NOMO-1 treated with DMSO at 0.1 percent for 48 hours (cell line): ENCODE measurements around the gene CDC45.

Experiments
- DNase-seq: peaks from one replicate; lab custom pipeline; 2025; ENCODE audit not compliant: unreplicated experiment; lab: John Stamatoyannopoulos, UW

The CDC45 gene

DNA sequence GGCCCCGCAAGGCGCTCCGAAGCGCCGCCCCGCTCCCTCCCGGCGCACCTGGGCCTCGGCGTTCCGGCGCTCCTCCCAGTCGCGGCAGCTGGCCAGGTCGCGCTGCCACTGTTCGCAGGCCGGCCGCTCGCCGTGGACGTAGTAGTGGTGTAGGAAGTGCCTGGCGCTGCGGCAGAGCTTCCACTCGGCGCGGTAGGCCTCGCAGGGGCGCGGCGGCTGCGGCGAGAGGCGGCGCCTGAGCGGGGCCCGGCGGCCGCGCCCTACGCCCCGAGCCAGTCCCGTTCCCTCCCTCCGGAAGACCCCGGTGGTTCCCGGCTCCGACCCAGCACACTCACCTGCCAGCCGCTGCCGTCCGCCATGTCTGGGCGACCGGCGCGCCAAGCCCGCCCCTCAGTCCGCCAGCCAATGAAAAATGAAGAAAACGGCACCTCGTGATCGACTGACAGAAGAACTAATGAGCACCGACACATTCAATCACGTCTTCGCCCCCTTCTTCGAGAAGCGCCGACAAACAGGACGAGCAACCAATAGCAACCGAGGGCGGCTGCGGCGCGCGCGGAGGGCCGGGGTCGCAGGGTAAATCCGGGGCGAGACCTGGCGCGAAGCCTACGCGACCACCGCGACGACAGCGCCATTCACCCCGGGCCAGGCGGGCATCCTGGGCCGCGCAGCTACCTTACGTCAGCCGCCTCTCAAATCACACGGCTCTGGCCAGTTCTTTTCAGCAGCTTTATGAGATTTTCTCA lies 32.2 kb upstream of the CDC45 start, which contains the start of gene C22orf39:
TSS of gene C22orf39 (minus strand) at position 382 of the 746 bp plus-strand sequence. CDS start at position 359, 23 bp downstream.
- peak; percentile 93 for DNase-seq

DNA sequence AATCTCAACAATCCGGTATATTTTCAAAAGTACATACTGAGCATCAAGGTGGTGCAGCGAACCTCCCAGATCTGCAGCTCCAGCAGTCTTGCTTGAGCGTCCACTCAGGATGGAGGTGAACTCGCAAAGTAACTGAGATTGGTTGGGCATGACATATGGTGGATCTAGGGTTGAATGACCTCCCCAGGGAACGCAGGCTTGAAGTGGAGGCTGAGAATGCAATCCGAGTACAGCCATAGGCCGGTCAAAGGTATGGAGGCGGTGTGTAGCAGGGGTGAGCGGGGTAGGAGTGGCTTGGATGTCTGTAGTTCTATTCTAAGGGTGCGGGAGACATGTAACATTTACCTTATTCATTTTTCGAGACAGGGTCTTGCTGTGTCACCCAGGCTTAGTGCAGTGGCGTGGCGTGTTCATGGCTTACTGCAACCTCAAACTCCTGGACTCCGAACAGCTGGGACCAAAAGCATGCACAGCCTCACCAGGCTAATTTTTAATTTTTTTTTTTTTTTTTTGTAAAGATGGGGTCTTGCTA lies 31.6 kb upstream of the CDC45 start:
- DNase-seq: no peak

DNA sequence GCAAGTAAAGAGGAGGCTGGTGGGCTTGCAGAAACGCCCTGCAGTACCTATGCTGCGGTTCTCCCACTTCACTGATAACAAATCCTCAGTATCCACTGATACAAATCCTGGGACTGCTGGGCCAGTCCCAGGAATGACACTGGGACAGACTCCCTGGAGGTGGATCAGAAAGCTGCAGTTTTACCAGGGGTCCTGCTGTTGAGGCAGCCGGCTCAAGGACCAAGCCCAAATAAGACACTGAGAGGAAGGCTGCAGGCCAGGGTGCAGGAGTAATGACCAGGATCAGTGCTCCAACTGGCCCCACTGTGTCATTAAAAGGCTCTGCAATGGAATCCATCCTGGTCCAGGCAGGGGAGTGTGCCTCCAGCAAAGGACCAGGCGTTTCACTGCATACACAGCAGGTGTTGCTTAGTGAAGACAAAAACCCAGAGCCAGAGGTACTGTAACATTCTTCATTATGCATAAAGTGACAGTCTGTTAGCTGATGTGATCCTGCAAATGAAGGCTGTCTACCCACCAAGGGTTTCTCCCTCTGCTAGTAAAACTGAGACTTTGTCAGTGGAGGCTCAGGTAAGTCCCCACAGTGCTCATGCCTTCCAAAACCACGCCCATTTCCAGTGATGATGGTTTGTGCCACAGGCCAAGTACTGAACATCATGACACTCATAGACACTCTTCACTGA lies 30.8 kb upstream of the CDC45 start:
- DNase-seq: no peak

DNA sequence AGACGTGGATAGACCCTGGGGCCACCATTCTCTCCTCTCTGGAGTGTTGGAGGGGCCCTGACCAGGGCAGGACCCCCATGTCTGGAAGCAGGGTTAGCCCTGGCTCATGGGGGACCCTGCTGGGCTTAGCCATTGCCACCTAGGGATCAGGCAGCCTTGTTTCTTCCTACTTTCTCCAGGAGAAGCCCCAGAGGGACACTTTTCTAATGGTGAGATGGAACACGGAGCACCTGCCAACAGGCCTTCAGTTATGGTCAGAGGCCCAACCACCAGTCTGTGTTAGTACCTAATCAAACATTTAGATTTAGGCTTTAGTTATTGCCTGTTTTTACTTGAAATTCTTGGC lies 30.3 kb upstream of the CDC45 start:
- DNase-seq: no peak

DNA sequence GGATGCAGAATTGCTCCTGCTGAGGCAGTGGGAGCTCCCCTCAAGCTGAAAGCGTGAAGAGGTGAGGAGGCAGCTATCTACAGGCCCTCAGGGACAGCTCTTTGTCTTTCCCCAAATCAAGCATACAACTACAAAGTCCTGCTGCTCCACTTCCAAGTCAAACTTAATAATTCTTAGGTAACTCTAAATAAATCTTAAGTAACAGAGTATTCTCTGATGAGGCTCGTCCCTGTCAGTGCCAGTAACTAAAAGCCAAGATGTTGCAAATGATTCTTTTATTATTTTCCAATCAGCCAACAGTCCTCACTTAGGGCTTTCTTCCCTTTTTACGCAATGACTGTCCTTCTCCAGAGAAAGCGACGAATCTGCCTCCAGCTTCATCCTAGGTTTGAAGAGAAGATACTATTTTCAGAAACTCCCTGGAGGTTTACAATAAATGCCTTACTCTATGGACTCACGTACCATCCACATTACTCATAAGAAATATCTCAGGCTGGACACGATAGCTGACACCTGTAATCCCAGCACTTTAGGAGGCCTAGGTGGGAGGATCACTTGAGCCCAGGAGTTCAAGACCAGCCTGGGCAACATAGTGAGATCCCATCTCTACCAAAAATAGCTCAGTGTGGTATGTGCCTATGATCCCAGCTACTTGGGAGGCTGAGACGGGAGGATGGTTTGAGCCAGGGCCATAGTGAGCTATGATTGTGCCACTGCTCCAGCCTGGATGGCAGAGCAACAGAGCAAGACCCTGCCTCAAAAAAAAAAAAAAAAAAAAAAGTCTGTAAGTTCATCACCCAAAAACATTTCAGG lies 29.2 kb upstream of the CDC45 start:
- no peak for DNase-seq

DNA sequence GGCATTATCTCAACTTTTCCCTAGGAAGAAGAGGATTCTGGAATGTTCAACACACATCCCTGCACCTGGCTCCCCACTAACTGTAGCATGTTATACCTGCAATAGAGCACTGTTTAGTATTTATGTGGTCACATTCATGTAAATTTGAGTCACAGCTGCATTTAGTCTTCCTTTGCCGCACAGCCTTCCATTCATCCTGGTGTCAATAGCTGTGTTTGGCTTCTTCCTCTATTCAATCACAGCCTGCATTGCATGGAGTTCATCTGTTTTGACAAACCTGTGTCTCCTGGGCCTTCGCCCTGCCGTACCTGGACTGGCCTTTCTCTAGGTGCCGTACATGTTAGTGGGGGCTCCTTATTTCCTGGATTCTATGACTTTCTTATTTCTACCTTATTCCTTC lies 28.1 kb upstream of the CDC45 start:
- DNase-seq: no peak

DNA sequence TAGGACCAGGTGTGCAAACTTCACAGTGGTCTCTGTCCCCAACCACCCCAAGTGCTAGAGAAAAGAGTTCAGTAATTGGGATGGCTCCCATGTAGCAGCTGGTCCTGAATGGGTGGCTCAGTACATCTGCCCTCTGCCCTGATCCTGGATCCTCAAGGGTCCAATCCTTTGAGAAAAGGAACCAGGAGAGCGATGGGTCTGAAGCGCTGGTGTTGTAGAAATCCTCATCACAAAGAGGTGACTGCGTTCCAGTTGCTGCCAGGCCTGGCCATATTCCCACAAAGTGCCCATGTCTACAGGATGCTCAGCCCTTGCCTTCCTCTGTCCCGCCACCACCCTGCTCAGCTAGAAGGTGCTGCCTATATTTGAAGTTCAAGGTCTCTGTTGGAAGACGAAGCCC lies 26.0 kb upstream of the CDC45 start:
- no peak for DNase-seq

DNA sequence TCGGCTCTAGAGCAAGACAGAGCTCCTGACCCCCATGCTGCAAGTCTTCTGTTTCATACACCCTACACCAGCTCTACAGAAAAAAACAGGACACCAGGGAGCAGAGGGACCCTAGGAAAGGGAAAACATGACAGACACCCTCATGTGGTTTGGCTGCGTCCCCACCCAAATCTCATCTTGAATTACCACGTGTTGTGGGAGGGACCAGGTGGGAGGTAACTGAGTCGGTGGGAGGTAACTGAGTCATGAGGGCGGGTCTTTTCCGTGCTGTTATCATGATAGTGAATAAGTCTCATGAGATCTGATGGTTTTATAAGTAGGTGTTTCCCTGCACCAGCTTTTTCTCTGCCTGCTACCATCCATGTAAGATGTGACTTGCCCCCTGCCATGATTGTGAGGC lies 25.6 kb upstream of the CDC45 start:
- no peak for DNase-seq

DNA sequence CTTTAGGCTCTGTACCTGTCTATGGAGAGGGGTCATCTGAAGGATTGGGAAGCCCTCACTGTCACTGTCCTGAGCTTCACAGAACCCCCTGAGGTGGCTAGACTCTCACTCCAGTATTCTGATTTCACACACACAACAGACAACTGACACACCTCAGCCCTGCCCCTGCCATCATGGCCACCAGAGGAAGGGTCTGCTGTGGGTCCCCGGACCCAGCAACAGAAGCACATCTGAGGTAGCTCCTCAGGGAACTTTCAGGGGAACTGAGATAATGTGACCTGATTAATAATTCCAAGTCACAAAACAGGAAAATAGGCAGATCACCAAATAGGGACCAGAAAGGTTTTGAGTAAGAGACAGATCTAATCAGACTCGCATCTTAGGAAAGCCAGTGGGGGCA lies 24.7 kb upstream of the CDC45 start:
- DNase-seq: no peak

DNA sequence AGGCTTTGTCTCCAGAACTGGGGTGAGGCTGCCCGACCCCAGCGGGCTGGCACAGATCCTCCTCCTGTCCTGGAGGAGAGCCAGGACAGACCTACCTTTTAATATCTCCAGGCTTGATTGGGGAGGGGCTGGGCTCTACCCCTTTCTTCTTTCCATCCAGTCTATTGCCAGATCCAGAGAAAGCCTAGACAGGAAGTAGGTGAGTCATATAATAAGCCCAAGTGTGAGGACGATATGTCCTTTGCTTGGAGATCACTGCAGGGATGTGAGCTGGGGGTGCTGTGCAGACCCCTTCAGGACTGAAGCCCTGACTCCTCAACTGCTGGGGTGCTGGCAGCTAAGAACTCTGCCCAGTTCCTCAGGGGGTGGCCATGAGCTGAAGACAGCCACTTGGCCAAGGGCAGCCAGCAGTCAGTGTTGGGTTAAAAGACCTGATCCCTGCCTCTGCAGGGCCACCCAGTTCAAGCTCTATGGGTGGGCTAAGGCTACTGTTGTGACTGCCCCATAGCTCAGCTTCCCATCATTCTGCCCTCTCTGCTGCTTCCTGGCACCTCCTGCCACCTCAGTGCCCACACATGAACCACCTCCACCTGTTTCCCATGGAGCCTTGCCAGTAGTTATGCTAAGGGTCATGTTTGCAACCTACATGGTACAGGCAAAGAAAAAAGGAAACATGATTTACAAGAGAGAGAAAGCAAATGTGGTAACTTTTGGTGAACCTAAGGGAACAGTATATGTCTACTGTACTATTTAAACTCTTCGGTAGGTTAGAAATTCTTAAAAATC lies 23.9 kb upstream of the CDC45 start:
- no peak for DNase-seq

DNA sequence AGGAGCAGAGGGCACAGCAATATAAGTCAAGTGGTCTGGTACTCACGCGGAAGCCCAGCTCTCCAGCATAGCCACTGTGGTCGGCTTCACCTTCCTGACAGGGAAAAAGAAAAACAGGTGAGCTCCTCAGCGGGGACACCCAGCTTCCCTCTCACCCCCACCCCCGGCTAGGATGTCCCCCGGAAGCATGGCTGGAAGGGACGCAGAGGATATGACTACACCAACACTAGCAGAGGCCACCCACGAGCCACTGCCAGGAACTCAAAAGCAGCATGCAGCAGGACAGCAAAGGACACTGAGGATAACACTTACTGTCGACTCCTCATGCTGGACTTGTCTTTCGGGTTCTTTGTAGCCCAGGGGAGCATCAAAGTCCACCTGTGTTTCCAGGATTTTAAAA lies 23.2 kb upstream of the CDC45 start:
- DNase-seq: no peak

DNA sequence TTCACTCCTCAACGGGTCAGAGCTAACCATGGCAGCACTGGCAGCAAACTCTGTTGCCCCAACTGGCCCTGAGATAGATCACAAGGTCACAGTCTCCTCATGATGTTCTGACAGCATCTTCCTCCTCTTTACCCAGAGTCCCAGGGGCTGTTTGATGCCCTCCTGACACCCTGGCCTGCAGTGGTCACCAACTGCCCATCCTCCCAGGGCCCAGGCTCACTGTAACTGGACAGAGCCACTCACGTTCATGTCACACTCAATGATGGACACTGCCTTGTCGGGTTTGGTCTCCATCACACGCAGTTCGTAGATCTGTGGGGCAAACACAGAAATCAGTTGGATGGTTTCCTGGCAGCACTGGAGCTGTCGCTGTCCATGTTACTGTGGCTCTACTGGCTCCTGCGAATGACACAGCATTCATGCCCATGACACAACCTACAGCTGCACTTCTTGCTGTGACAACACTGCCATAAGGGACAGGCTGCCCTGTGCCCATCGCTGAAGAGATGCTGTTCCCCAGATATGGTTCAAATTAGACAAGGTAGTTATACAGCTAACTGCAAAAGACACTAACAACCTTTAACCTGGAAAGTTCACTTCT lies 21.8 kb upstream of the CDC45 start:
- DNase-seq: no peak

DNA sequence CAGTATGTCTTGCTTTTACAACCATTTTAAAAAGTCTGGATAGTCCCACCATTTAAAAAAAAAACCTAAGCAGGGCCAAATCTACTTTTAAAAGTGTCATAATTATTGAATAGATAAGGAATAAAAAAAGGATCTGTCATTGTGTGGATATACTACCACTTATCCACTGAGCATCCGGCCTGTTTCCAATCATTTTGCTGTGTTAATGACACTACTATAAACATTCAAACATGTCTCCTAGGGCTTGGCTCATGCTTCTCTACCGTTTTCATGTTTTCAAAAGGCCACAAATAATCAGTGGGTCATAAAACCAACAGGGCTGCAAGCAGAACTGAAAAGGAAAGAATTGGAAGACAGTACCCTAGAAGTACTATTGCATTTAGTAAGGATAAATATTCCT lies 19.7 kb upstream of the CDC45 start:
- no peak for DNase-seq

DNA sequence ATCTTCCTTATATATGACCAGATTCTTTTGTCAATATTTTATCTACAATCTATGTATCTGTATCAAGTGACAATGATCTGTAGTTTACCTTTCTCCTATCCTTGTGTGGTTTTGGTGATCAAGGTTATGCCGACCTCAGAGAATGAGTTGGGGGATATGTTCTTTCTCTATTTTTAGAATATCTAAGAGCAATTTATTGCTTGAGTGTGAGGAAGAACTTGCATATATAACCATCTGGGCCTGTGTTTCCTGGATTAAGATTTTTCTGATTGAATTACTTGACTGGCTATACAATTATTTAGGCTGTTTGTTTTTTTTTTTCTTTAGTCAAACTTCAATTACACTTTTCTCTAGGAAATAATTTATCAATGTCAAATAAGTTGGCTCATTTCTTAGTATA lies 18.2 kb upstream of the CDC45 start:
- no peak for DNase-seq

DNA sequence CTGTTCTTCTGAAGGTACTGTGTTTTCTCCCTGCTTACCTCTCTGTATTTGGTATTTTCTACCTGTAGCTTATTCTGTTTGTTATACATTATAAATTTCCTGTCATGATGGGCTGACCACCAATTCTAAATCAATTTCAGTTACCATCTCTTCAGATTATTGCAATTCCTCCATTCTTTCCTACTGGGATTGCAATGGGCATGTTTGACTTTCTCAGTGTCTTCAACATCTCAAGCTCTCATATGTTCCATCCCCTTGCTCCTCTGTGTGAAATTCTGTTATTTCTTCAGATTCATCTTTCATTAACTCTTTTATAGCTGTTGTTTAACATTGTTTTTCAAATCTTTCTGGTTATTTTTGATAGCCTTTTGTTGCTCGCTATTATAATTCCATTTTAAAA lies 16.7 kb upstream of the CDC45 start:
- no peak for DNase-seq

DNA sequence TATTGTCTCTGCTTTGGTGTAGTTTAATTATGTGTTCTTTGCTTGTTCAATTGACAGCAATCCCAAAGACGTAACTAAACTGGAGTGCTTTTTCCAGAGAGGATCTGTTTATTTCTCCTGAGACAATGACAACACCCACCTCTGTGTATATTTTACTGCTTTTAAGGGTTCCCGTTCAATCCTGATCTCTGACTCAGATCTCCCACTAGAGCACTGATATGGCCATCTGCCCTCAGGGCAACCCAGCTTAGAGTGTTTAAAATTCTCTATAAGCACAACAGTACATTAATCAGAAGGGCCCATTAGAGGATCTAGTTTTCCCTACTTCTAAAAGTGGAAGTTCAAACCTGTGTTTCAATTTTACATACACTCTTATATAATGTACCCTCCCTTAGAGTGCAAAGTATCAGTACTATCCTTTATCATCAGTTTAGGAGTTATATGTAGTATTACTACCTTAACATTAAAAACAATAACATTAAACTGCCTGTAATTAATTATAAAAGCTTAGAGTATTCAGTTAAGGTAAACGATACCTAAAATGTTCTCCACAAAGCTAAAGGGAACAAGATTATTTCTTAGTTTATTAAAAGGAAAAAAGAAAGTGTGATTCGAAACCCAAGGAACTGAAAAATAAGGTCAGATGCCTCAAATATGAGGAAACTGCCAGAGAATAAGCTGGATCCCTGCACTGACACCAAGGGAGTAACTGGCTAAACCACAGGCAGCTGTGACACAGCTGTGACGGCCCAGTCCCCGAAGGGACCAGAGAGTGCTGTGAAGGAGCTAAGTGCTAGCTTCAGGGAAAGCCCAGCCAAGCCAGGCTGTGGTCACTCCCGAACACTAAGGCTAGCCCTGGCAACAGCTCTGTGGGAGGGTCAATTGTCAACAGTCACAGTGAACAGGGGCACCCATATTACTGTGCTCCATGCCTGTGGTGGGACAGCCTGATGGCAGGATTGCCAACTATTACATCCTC lies 15.9 kb upstream of the CDC45 start:
- DNase-seq: no peak

DNA sequence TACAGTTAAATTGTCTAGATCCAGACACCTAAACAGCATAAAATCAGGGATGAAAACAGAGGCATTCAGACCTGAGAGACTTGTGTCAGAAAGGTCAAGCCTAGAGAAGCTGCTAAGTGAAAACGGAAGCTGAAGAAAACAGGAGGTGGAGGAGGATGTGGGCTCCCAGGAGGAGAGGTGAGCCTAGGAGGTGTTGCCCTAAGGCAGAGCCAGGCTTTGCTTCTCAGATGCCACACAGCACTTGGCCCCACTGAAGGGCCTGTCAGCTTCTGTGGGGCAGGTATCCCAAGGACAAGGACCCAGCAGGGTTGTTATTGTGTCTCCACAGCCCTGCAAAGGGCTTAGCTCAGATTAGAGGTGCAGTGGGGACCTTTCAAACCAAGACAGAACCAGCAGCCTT lies 15.2 kb upstream of the CDC45 start:
- DNase-seq: no peak

DNA sequence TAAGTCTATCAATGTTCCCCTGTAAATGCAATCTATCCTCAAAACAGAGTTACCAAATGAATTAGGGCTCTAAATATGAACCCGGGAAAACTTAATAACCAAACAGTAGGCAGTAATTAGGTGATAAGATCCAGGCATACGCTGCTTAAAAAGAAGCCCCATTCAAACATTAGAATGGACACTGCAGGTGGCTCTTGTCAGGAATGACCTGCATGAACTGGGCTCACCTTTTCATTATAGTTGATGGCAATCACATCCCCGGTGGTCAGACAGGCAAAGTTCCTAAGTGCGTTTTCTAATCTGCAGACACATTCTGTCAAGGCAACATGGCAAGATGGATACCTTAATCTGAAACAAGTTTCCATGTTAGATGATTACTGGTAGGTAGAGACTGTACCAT lies 14.7 kb upstream of the CDC45 start:
- no peak for DNase-seq

DNA sequence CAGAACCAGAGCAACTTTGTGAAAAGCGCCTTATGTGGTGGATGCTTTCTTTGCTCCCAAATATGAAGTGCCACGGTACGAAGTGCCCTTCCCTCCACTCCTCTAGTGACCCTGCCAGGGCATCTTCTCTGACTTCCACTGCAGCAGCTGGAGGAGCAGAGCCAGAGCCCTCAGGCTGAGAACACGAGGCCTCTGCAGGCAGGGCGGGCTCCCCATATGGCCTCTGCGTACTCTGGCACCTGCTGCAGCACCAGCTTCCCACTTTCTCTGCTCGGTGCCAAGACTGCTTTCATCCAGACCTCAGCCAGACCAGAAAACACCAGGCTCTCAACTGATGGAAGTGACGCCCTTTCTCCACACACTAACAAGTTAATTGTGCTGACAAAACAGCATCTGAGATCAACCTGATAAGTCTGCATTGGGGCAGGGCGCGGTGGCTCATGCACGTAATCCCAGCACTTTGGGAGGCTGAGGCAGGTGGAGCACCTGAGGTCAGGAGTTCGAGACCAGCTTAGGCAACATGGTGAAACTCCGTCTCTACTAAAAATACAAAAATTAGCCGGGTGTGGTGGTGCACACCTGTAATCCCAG lies 13.5 kb upstream of the CDC45 start:
- no peak for DNase-seq
